HG03045 (cell line): Measurements from ENCODE around the gene VIPR2.
"Not testable (repeated sequence)": the region's sequence is repeated elsewhere in the genome, so short reads cannot be mapped to it uniquely, and the experiment has no call there.

Experiments used
- ATAC-seq: cut with Tn5 transposase; IDR thresholded peaks from one replicate; pipeline ENCODE4 v1.9.1; 2021; ENCODE audit warnings: mild to moderate bottlenecking, moderate library complexity; ENCODE audit not compliant: unreplicated experiment

The VIPR2 gene

GRCh38 chr7:159013825-159014289, 130.8 kb downstream of the VIPR2 start:
- no peak for ATAC-seq

- no peak for ATAC-seq
Observed at GRCh38 chr7:159013181-159013690, 131.4 kb downstream of the VIPR2 start.

GRCh38 chr7:159012353-159013069, 132.2 kb downstream of the VIPR2 start:
- no peak for ATAC-seq

- no peak for ATAC-seq
Observed at GRCh38 chr7:159011722-159012022, 133.0 kb downstream of the VIPR2 start.

GRCh38 chr7:159010937-159011721, 133.5 kb downstream of the VIPR2 start:
- no peak for ATAC-seq

GRCh38 chr7:159010411-159010810, 134.3 kb downstream of the VIPR2 start:
- ATAC-seq: no peak

GRCh38 chr7:159009951-159010350, 134.7 kb downstream of the VIPR2 start:
- ATAC-seq: no peak

- ATAC-seq: no peak
Observed at GRCh38 chr7:159008417-159008816, 136.2 kb downstream of the VIPR2 start.

- no peak for ATAC-seq
Observed at GRCh38 chr7:159007996-159008389, 136.7 kb downstream of the VIPR2 start.

GRCh38 chr7:159007364-159007995, 137.2 kb downstream of the VIPR2 start:
- no peak for ATAC-seq

- ATAC-seq: no peak
Observed at GRCh38 chr7:159006610-159007130, 138.0 kb downstream of the VIPR2 start.

GRCh38 chr7:159006022-159006609, 138.6 kb downstream of the VIPR2 start:
- ATAC-seq: not testable (repeated sequence)

GRCh38 chr7:159005618-159006017, 139.0 kb downstream of the VIPR2 start:
- no peak for ATAC-seq

- no peak for ATAC-seq
Observed at GRCh38 chr7:159004411-159004810, 140.3 kb downstream of the VIPR2 start.

GRCh38 chr7:159001811-159002210, 142.9 kb downstream of the VIPR2 start:
- no peak for ATAC-seq

- ATAC-seq: no peak
Observed at GRCh38 chr7:159000859-159001435, 143.7 kb downstream of the VIPR2 start.

- ATAC-seq: no peak
Observed at GRCh38 chr7:159000070-159000469, 144.6 kb downstream of the VIPR2 start.

- ATAC-seq: no peak
Observed at GRCh38 chr7:158999496-158999895, 145.2 kb downstream of the VIPR2 start.

GRCh38 chr7:158998261-158998660, 146.4 kb downstream of the VIPR2 start:
- ATAC-seq: not testable (repeated sequence)

GRCh38 chr7:158997471-158997870, 147.2 kb downstream of the VIPR2 start:
- ATAC-seq: no peak

GRCh38 chr7:158997110-158997453, 147.6 kb downstream of the VIPR2 start:
- ATAC-seq: no peak
